Mesothelial cell of epicardium (in vitro differentiated cells): ENCODE data around the gene PTPN14. TPM values are rescaled to one million over a fixed set of nuclear protein-coding genes. Genes with fewer than 3 reads are reported as not detected.
A peak's percentile ranks its signal among the peaks of the same experiment; 100 is the strongest.
"Not testable (repeated sequence)": the region's sequence is repeated elsewhere in the genome, so short reads cannot be mapped to it uniquely, and the experiment has no call there.

ENCODE experiments used
- DNase-seq, 2 experiments: peaks; one replicate each; pipeline ENCODE4 v3.0.0; 2021; ENCODE audit warnings: low spot score in 2 of 2; ENCODE audit not compliant: unreplicated experiment in 2 of 2
- H3K27ac Mint-ChIP-seq: 2 replicates; pipeline ENCODE4 v1.8.0; 2021; ENCODE audit warnings: mixed read lengths
- H3K27me3 Mint-ChIP-seq: 2 replicates; pipeline ENCODE4 v1.8.0; 2021; ENCODE audit warnings: low read depth, mixed read lengths
- H3K36me3 Mint-ChIP-seq: 2 replicates; pipeline ENCODE4 v1.8.0; 2021; ENCODE audit warnings: mixed read lengths
- H3K4me1 Mint-ChIP-seq: 2 replicates; pipeline ENCODE4 v1.8.0; 2021; ENCODE audit warnings: mixed read lengths
- H3K4me3 Mint-ChIP-seq: 2 replicates; pipeline ENCODE4 v1.8.0; 2021; ENCODE audit warnings: mild to moderate bottlenecking, moderate library complexity, mixed read lengths
- H3K9me3 Mint-ChIP-seq: 2 replicates; pipeline ENCODE4 v1.8.0; 2021; ENCODE audit warnings: mixed read lengths
- CTCF ChIP-seq: fragments of 200-600 bp; sonication (generic); IDR thresholded peaks from one replicate; pipeline ENCODE4 v1.5.0; 2021; ENCODE audit warnings: antibody characterized with exemption; ENCODE audit not compliant: unreplicated experiment
- total RNA-seq: library from RNA; stranded (reverse); gene quantifications from 3 replicates; pipeline ENCODE4 v1.2.1, GENCODE V29; 2021

PTPN14 gene
- total RNA-seq, 1 donor from 2014 or later = 75.8 TPM

- DNase-seq = no peak
- Mint-ChIP-seq H3K9me3 (peaks cover 5% of the 10 kb centered on the region), H3K4me1 (peaks cover 23% of the 10 kb centered on the region), H3K36me3 (peaks cover 11% of the 10 kb centered on the region), H3K27ac (no peak overlapping the region), H3K4me3 (no peak overlapping the region), H3K27me3 (no peaks in the 10 kb centered on the region)
- TF ChIP-seq CTCF = no peak
Measured at GRCh38 chr1:214503553-214503952, 47.8 kb downstream of the PTPN14 start.

- Mint-ChIP-seq H3K9me3 (peaks cover 2% of the 10 kb centered on the region), H3K27me3 (no peaks in the 10 kb centered on the region), H3K27ac (peak overlapping the region; percentile 23), H3K4me3 (no peak overlapping the region), H3K4me1 (peaks cover 17% of the 10 kb centered on the region), H3K36me3 (peaks cover 7% of the 10 kb centered on the region)
- TF ChIP-seq CTCF = no peak
- DNase-seq = no peak
Measured at GRCh38 chr1:214500340-214501055, 50.9 kb downstream of the PTPN14 start.

GRCh38 chr1:214499732-214500131 lies 51.7 kb downstream of the PTPN14 start:
- TF ChIP-seq CTCF = no peak
- peaks cover 3% of the 10 kb centered on the region for H3K36me3 Mint-ChIP-seq
- no peaks in the 10 kb centered on the region for H3K27me3 Mint-ChIP-seq
- H3K27ac Mint-ChIP-seq = peak overlapping the region; percentile 63
- H3K9me3 Mint-ChIP-seq = peaks cover 2% of the 10 kb centered on the region
- no peak overlapping the region for H3K4me3 Mint-ChIP-seq
- peaks cover 21% of the 10 kb centered on the region for H3K4me1 Mint-ChIP-seq
- no peak for DNase-seq

GRCh38 chr1:214498021-214498420 lies 53.4 kb downstream of the PTPN14 start:
- no peak for TF ChIP-seq CTCF
- no peaks in the 10 kb centered on the region for H3K27me3 Mint-ChIP-seq
- H3K27ac Mint-ChIP-seq = peak overlapping the region; percentile 27
- H3K36me3 Mint-ChIP-seq = peaks cover 2% of the 10 kb centered on the region
- H3K4me3 Mint-ChIP-seq = no peak overlapping the region
- DNase-seq = no peak
- H3K9me3 Mint-ChIP-seq = peaks cover 2% of the 10 kb centered on the region
- H3K4me1 Mint-ChIP-seq = peaks cover 27% of the 10 kb centered on the region

- peaks cover 2% of the 10 kb centered on the region for H3K36me3 Mint-ChIP-seq
- DNase-seq = no peak
- no peaks in the 10 kb centered on the region for H3K27me3 Mint-ChIP-seq
- peaks cover 2% of the 10 kb centered on the region for H3K9me3 Mint-ChIP-seq
- peak overlapping the region; percentile 28 for H3K27ac Mint-ChIP-seq
- H3K4me1 Mint-ChIP-seq = peaks cover 33% of the 10 kb centered on the region
- H3K4me3 Mint-ChIP-seq = no peak overlapping the region
- no peak for TF ChIP-seq CTCF
Measured at GRCh38 chr1:214496126-214496525, 55.3 kb downstream of the PTPN14 start.

GRCh38 chr1:214494706-214495105 lies 56.7 kb downstream of the PTPN14 start:
- Mint-ChIP-seq H3K4me1 (peaks cover 22% of the 10 kb centered on the region), H3K27me3 (no peaks in the 10 kb centered on the region), H3K4me3 (no peak overlapping the region), H3K36me3 (peaks cover 3% of the 10 kb centered on the region), H3K9me3 (peaks cover 2% of the 10 kb centered on the region), H3K27ac (peak overlapping the region; percentile 7)
- no peak for TF ChIP-seq CTCF
- DNase-seq = no peak

- not testable (repeated sequence) for H3K36me3 Mint-ChIP-seq, H3K27me3 Mint-ChIP-seq, H3K4me3 Mint-ChIP-seq, H3K9me3 Mint-ChIP-seq, DNase-seq
- Mint-ChIP-seq H3K4me1 (peaks cover 20% of the 10 kb centered on the region), H3K27ac (peak overlapping the region; percentile 75)
Measured at GRCh38 chr1:214494179-214494578, 57.2 kb downstream of the PTPN14 start.
